Lung (tissue), 12 donors: ENCODE data around the gene NUB1. TPM values are rescaled to one million over a fixed set of nuclear protein-coding genes. Genes with fewer than 3 reads are reported as not detected.
"Not testable (repeated sequence)": the region's sequence is repeated elsewhere in the genome, so short reads cannot be mapped to it uniquely, and the experiment has no call there.

Source experiments
- ATAC-seq: fragments of 200-7000 bp; cut with Tn5 transposase; one replicate; pipeline ENCODE4 v1.9.1; 2020; ENCODE audit warnings: moderate number of reproducible peaks; ENCODE audit not compliant: insufficient read depth, low FRiP score
- DNase-seq, 3 donors: peaks; one replicate each; pipeline ENCODE4 v3.0.0-alpha.2; 2013 to 2017
- H3K27ac ChIP-seq, 2 donors: one replicate each; pipeline ENCODE4 v1.5.1; 2013; ENCODE audit warnings: mild to moderate bottlenecking in 2 of 2, moderate library complexity in 2 of 2, control low read depth in 1 of 2, inconsistent platforms in 1 of 2, low read depth in 1 of 2, low read length in 1 of 2
- H3K27me3 ChIP-seq, 3 donors: one replicate each; pipeline ENCODE4 v1.5.1; 2013; ENCODE audit warnings: low read length in 2 of 3; ENCODE audit not compliant: control insufficient read depth in 3 of 3, insufficient read depth in 3 of 3
- H3K36me3 ChIP-seq, 4 donors: one replicate each; pipeline ENCODE4 v1.5.1; 2013; ENCODE audit warnings: low read length in 4 of 4, mild to moderate bottlenecking in 1 of 4, moderate library complexity in 1 of 4; ENCODE audit not compliant: control insufficient read depth in 4 of 4, insufficient read depth in 4 of 4
- H3K4me1 ChIP-seq, 5 donors: one replicate each; pipeline ENCODE4 v1.5.1; 2013; ENCODE audit warnings: low read length in 5 of 5, mild to moderate bottlenecking in 2 of 5, moderate library complexity in 1 of 5; ENCODE audit not compliant: control insufficient read depth in 5 of 5, insufficient read depth in 5 of 5
- H3K4me3 ChIP-seq: one replicate; pipeline ENCODE4 v1.5.1; 2013; ENCODE audit warnings: mild to moderate bottlenecking, control low read depth, moderate library complexity
- H3K9ac ChIP-seq, 2 donors: one replicate each; pipeline ENCODE4 v1.5.1; 2013; ENCODE audit warnings: low read length in 2 of 2, control low read depth in 1 of 2; ENCODE audit not compliant: insufficient read depth in 1 of 2
- H3K9me3 ChIP-seq, 4 donors: one replicate each; pipeline ENCODE4 v1.5.1; 2013; ENCODE audit warnings: low read length in 3 of 4, mild to moderate bottlenecking in 1 of 4, moderate library complexity in 1 of 4; ENCODE audit not compliant: control insufficient read depth in 4 of 4, insufficient read depth in 3 of 4
- WGBS, 2 donors: extraction: QIAGEN DNeasy Blood & Tissue Kit; methylation state at CpG; one replicate each; pipeline ENCODE4 v1.1.7; 2013; 5-methylcytosine and 5-hydroxymethylcytosine counted together
- polyA plus RNA-seq, 2 donors: library from polyadenylated mRNA; stranded (reverse); fragments of 200-250 nt; gene quantifications; one replicate each; pipeline ENCODE4 v1.2.1, GENCODE V29; 2013
- total RNA-seq, 2 donors: library from RNA; depleted of rRNA in 1 of 2; stranded (reverse); fragments of >200 nt in 1 of 2; gene quantifications; one replicate each; pipeline ENCODE4 v1.2.1, GENCODE V29; 2014 to 2021
- TF ChIP-seq, protein P1 (sequence below): IDR thresholded peaks from 2 replicates; pipeline ENCODE4 v1.5.1; 2012; ENCODE audit warnings: mild to moderate bottlenecking; ENCODE audit errors: control extremely low read depth, extremely low read depth
- donor health status: control.
- donor health status: control.
- donor health status: Bipolar disorder and iron deficiency.
- donor health status: healthy.
- donor health status: DM: yes; HTN: yes; CAD: no.

Gene NUB1
- total and polyA plus RNA-seq, 4 donors, result 22.6 to 47.4 (median 34.6) TPM

DNA sequence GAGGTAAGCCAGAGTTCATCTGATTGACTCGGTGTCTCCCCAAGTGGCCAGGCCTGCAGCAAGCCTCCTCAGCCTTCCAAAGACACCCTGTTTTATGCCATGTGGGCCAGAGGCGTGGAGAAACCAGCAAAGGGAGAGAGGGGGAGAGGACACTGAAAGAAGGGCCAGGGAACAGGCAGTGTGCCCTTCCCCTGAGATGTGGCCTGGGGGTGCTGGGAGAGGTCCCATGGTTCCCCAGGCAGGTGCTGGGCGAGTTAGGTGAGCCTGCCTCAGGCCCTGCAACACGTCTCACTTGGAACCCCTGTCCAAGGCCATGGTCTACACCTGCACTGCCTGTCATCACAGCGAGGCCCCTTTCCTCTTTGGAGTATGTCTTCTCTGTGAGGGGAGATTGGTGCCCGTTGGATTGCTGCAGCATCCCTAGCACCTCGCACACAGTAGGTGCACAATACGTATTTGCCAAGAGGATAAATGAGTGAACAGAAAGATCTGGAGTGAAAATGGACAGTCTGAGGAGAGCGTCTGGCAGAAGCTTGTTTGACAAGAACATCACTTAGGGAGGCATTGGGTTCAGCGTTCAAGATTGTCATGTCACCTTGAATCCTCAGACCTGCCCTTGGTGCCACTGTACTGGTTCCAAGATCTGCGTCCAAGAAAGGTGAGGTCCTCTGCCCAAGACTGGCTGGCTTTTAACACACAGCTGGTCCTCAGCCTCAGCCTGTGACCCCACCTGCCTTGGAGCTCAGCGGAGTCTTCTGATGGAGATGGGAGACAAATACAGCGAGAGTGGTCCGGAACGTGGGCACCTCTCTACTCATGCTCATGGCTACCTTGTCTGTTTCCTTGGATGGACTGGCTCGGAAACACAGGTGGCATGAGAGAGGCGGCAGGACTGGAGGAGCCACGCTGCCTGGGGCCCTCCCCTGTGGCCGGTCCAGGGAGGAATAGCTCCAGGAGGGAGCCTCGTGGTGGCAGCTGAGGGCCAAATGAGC, 39.8 kb upstream of the NUB1 start:
- peaks cover 0 to 7% (median 3%) of the 10 kb centered on the region in 5 donors for H3K4me1 ChIP-seq
- H3K27ac ChIP-seq, result no peak overlapping the region
- no peak overlapping the region for H3K9ac ChIP-seq
- TF ChIP-seq, protein P1, sequence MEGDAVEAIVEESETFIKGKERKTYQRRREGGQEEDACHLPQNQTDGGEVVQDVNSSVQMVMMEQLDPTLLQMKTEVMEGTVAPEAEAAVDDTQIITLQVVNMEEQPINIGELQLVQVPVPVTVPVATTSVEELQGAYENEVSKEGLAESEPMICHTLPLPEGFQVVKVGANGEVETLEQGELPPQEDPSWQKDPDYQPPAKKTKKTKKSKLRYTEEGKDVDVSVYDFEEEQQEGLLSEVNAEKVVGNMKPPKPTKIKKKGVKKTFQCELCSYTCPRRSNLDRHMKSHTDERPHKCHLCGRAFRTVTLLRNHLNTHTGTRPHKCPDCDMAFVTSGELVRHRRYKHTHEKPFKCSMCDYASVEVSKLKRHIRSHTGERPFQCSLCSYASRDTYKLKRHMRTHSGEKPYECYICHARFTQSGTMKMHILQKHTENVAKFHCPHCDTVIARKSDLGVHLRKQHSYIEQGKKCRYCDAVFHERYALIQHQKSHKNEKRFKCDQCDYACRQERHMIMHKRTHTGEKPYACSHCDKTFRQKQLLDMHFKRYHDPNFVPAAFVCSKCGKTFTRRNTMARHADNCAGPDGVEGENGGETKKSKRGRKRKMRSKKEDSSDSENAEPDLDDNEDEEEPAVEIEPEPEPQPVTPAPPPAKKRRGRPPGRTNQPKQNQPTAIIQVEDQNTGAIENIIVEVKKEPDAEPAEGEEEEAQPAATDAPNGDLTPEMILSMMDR, result no peak
- WGBS, 2 donors, result 82 to 86% methylated on average over 20 of the region's 20 CpGs
- ATAC-seq (no peak), DNase-seq (no peak)
- peaks cover 0 to 5% (median 0%) of the 10 kb centered on the region in 4 donors for H3K9me3 ChIP-seq
- H3K4me3 ChIP-seq, result no peak overlapping the region
- H3K27me3 ChIP-seq, result peaks cover 0 to 9% (median 7%) of the 10 kb centered on the region in 3 donors
- H3K36me3 ChIP-seq, result no peaks in the 10 kb centered on the region

DNA sequence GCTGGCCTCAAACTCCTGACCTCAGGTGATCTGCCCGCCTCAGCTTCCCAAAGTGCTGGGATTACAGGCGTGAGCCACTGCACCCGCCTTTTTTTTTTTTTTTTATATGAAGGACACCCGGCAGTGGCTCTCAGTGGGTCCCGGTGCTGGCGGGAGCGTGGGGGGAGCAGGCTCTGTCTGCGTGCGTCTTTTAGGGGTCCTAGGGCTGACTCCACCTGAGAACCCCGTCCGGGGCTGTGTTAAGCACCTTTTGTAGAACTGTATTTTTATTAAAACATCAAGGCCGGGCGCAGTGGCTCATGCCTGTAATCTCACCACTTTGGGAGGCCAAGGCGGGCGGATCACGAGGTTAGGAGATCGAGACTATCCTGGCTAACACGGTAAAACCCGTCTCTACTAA, 37.4 kb upstream of the NUB1 start:
- not testable (repeated sequence) for H3K36me3 ChIP-seq, H3K9ac ChIP-seq, H3K27ac ChIP-seq, H3K9me3 ChIP-seq, H3K27me3 ChIP-seq, H3K4me3 ChIP-seq, ATAC-seq, DNase-seq
- peaks cover 0 to 24% (median 3%) of the 10 kb centered on the region in 5 donors for H3K4me1 ChIP-seq
- 74 to 77% methylated on average over 19 of the region's 19 CpGs for WGBS, 2 donors

GRCh38 chr7:151304856-151305255, 36.8 kb upstream of the NUB1 start:
- ATAC-seq, result no peak
- H3K4me3 ChIP-seq, result no peak overlapping the region
- TF ChIP-seq, protein P1, result no peak
- DNase-seq, result peak in 2 of 3 donors; percentile 69 to 80
- H3K27me3 ChIP-seq, result peaks cover 0 to 4% (median 0%) of the 10 kb centered on the region in 3 donors
- H3K27ac ChIP-seq, result no peak overlapping the region
- H3K36me3 ChIP-seq, result no peaks in the 10 kb centered on the region
- H3K9ac ChIP-seq, result peak overlapping the region in 1 of 2 donors; percentile 43
- H3K4me1 ChIP-seq, result peaks cover 0 to 28% (median 3%) of the 10 kb centered on the region in 5 donors
- peaks cover 0 to 5% (median 0%) of the 10 kb centered on the region in 4 donors for H3K9me3 ChIP-seq
- WGBS, 2 donors, result 14 to 21% methylated on average over 7 of the region's 7 CpGs

GRCh38 chr7:151306374-151306773, 35.2 kb upstream of the NUB1 start:
- DNase-seq (no peak), ATAC-seq (no peak)
- no peak overlapping the region for H3K27ac ChIP-seq
- H3K9me3 ChIP-seq, result peaks cover 0 to 3% (median 1%) of the 10 kb centered on the region in 4 donors
- TF ChIP-seq, protein P1, result no peak
- peaks cover 0 to 28% (median 3%) of the 10 kb centered on the region in 5 donors for H3K4me1 ChIP-seq
- H3K27me3 ChIP-seq, result peaks cover 0 to 4% (median 0%) of the 10 kb centered on the region in 3 donors
- H3K36me3 ChIP-seq, result no peaks in the 10 kb centered on the region
- H3K4me3 ChIP-seq, result no peak overlapping the region
- WGBS, 2 donors, result 80 to 89% methylated on average over 8 of the region's 8 CpGs
- no peak overlapping the region for H3K9ac ChIP-seq
